Body of pancreas (tissue), 4 donors: ENCODE measurements around the gene DCDC2C.

Source experiments
- POLR2A ChIP-seq, 3 donors: fragments of 450-650 bp; IDR thresholded peaks; one replicate each; pipeline ENCODE4 v1.6.1; 2016; ENCODE audit warnings: antibody characterized with exemption in 3 of 3, mild to moderate bottlenecking in 2 of 3
- TF ChIP-seq, protein P1 (sequence below), 7 experiments: fragments of 450-650 bp in 4 of 7; fragments of 200-600 bp in 3 of 7; sonication (generic) in 3 of 7; IDR thresholded peaks; one replicate each; pipeline ENCODE4 v1.5.1; 2016 to 2019; ENCODE audit warnings: antibody characterized with exemption in 7 of 7

DNA sequence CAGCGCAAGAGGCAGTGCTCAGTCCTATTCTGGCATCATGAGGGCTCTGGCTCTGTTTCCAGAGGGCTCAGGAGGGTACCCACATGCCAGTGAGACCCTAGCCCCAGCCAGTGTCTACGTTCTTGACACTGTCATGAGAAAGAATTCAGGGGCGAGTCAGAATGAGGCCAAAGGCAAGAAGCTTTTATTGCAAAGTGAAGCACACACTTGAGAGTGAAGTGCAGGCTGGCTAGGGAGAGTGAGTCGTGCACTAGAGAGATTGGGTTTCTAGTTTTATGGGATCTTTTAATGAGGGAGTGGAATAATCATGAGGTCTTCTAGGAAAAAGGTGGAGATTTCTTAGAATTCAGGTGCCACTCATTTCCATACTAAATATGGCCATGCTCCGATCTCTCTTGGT lies 164.1 kb downstream of the DCDC2C start:
- no peak for TF ChIP-seq POLR2A (IDR thresholded peaks at IDR 0.05)
- TF ChIP-seq, protein P1, sequence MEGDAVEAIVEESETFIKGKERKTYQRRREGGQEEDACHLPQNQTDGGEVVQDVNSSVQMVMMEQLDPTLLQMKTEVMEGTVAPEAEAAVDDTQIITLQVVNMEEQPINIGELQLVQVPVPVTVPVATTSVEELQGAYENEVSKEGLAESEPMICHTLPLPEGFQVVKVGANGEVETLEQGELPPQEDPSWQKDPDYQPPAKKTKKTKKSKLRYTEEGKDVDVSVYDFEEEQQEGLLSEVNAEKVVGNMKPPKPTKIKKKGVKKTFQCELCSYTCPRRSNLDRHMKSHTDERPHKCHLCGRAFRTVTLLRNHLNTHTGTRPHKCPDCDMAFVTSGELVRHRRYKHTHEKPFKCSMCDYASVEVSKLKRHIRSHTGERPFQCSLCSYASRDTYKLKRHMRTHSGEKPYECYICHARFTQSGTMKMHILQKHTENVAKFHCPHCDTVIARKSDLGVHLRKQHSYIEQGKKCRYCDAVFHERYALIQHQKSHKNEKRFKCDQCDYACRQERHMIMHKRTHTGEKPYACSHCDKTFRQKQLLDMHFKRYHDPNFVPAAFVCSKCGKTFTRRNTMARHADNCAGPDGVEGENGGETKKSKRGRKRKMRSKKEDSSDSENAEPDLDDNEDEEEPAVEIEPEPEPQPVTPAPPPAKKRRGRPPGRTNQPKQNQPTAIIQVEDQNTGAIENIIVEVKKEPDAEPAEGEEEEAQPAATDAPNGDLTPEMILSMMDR (IDR thresholded peaks at IDR 0.05) = no peak
